ENCODE data around the gene RNF14.

The RNF14 gene

GRCh38 chr5:141994511-141995136 is 25.7 kb downstream of the RNF14 start:
- no peaks in the 10 kb centered on the region for H3K27me3 ChIP-seq (ENCODE audit: control insufficient read depth in 3 of 3, insufficient read depth in 3 of 3, low read depth in 1 of 3, low read length in 3 of 3)
- peaks cover 0 to 71% of the 10 kb centered on the region in 2 donors for H3K36me3 ChIP-seq (replicated peaks in 1 of 2; ENCODE audit: control insufficient read depth in 2 of 2, insufficient read depth in 2 of 2, low read length in 2 of 2)
- H2BK5ac ChIP-seq (ENCODE audit: low read length), result no peak overlapping the region
- no peak overlapping the region for H2AK5ac ChIP-seq (ENCODE audit: low read depth, low read length)
- H3K4me1 ChIP-seq (ENCODE audit: control insufficient read depth in 2 of 2, insufficient read depth in 1 of 2, low read depth in 1 of 2, low read length in 2 of 2), result no peaks in the 10 kb centered on the region
- peaks cover 0 to 2% of the 10 kb centered on the region in 2 donors for H3K9me3 ChIP-seq (replicated peaks in 1 of 2; ENCODE audit: control insufficient read depth in 2 of 2, insufficient read depth in 1 of 2, low read depth in 1 of 2, low read length in 2 of 2)
- H3K4me3 ChIP-seq (ENCODE audit: low read length in 2 of 2), result no peak overlapping the region
- H3K4ac ChIP-seq (ENCODE audit: low read length), result no peak overlapping the region
- no peak overlapping the region for H2BK120ac ChIP-seq (ENCODE audit: low read depth, low read length)
- no peak overlapping the region for H2BK15ac ChIP-seq (ENCODE audit: low read length)
- no peak overlapping the region for H3K14ac ChIP-seq (ENCODE audit: low read length)
- no peak overlapping the region for H3K18ac ChIP-seq (ENCODE audit: low read length)
- H3K23ac ChIP-seq (ENCODE audit: low read depth, low read length, poor library complexity), result no peak overlapping the region
- H2BK12ac ChIP-seq (ENCODE audit: low read length), result no peak overlapping the region
- WGBS, 2 donors (ENCODE audit: extremely low coverage in 2 of 2, insufficient read length in 2 of 2, insufficient replicate concordance in 1 of 2), result no CpG with 5 or more reads among the region's 4 CpGs
- no peak overlapping the region for H3K27ac ChIP-seq (replicated peaks; ENCODE audit: low read length)
- H3K4me2 ChIP-seq (ENCODE audit: insufficient read depth, low read length, poor library complexity, severe bottlenecking), result no peak overlapping the region
- no peak for DNase-seq (ENCODE audit: low spot score)
- no peak overlapping the region for H2AFZ ChIP-seq (ENCODE audit: low read length)
- no peak overlapping the region for H3K9ac ChIP-seq (ENCODE audit: low read depth, low read length, poor library complexity)
- H3K79me1 ChIP-seq (ENCODE audit: low read depth, low read length), result no peaks in the 10 kb centered on the region
- H4K91ac ChIP-seq (ENCODE audit: low read depth, low read length, poor library complexity), result no peak overlapping the region
- no peak overlapping the region for H4K8ac ChIP-seq (ENCODE audit: low read depth, low read length)

- Histone ChIP-seq H3K4me2 (ENCODE audit: insufficient read depth, low read length, poor library complexity, severe bottlenecking) (no peak overlapping the region), H3K4me3 (ENCODE audit: low read length in 2 of 2) (no peak overlapping the region), H3K27ac (replicated peaks; ENCODE audit: low read length) (no peak overlapping the region), H3K9ac (ENCODE audit: low read depth, low read length, poor library complexity) (no peak overlapping the region), H3K4ac (ENCODE audit: low read length) (no peak overlapping the region), H2AFZ (ENCODE audit: low read length) (no peak overlapping the region), H2AK5ac (ENCODE audit: low read depth, low read length) (no peak overlapping the region), H3K9me3 (replicated peaks in 1 of 2; ENCODE audit: control insufficient read depth in 2 of 2, insufficient read depth in 1 of 2, low read depth in 1 of 2, low read length in 2 of 2) (peaks cover 0 to 2% of the 10 kb centered on the region in 2 donors), H2BK5ac (ENCODE audit: low read length) (no peak overlapping the region), H3K36me3 (replicated peaks in 1 of 2; ENCODE audit: control insufficient read depth in 2 of 2, insufficient read depth in 2 of 2, low read length in 2 of 2) (peaks cover 3 to 66% of the 10 kb centered on the region in 2 donors), H4K8ac (ENCODE audit: low read depth, low read length) (no peak overlapping the region), H3K23ac (ENCODE audit: low read depth, low read length, poor library complexity) (no peak overlapping the region), H3K27me3 (ENCODE audit: control insufficient read depth in 3 of 3, insufficient read depth in 3 of 3, low read depth in 1 of 3, low read length in 3 of 3) (no peaks in the 10 kb centered on the region), H3K4me1 (ENCODE audit: control insufficient read depth in 2 of 2, insufficient read depth in 1 of 2, low read depth in 1 of 2, low read length in 2 of 2) (no peaks in the 10 kb centered on the region), H2BK120ac (ENCODE audit: low read depth, low read length) (no peak overlapping the region), H2BK15ac (ENCODE audit: low read length) (no peak overlapping the region), H2BK12ac (ENCODE audit: low read length) (no peak overlapping the region), H3K18ac (ENCODE audit: low read length) (no peak overlapping the region), H4K91ac (ENCODE audit: low read depth, low read length, poor library complexity) (no peak overlapping the region), H3K14ac (ENCODE audit: low read length) (no peak overlapping the region), H3K79me1 (ENCODE audit: low read depth, low read length) (no peaks in the 10 kb centered on the region)
- WGBS, 2 donors (ENCODE audit: extremely low coverage in 2 of 2, insufficient read length in 2 of 2, insufficient replicate concordance in 1 of 2), result no CpG with 5 or more reads among the region's 3 CpGs
- no peak for DNase-seq (ENCODE audit: low spot score)
These were observed 26.8 kb downstream of the RNF14 start for GRCh38 chr5:141995656-141996055.

GRCh38 chr5:141997358-141997960 is 28.6 kb downstream of the RNF14 start:
- H3K23ac ChIP-seq (ENCODE audit: low read depth, low read length, poor library complexity), result no peak overlapping the region
- H2BK5ac ChIP-seq (ENCODE audit: low read length), result no peak overlapping the region
- H2BK15ac ChIP-seq (ENCODE audit: low read length), result no peak overlapping the region
- no peak overlapping the region for H4K8ac ChIP-seq (ENCODE audit: low read depth, low read length)
- WGBS, 2 donors (ENCODE audit: extremely low coverage in 2 of 2, insufficient read length in 2 of 2, insufficient replicate concordance in 1 of 2), result no CpG with 5 or more reads among the region's 6 CpGs
- no peak overlapping the region for H2AK5ac ChIP-seq (ENCODE audit: low read depth, low read length)
- peaks cover 0 to 2% of the 10 kb centered on the region in 2 donors for H3K9me3 ChIP-seq (replicated peaks in 1 of 2; ENCODE audit: control insufficient read depth in 2 of 2, insufficient read depth in 1 of 2, low read depth in 1 of 2, low read length in 2 of 2)
- no peak overlapping the region for H3K27ac ChIP-seq (replicated peaks; ENCODE audit: low read length)
- no peak for DNase-seq (ENCODE audit: low spot score)
- no peak overlapping the region for H3K9ac ChIP-seq (ENCODE audit: low read depth, low read length, poor library complexity)
- peaks cover 12 to 77% of the 10 kb centered on the region in 2 donors for H3K36me3 ChIP-seq (replicated peaks in 1 of 2; ENCODE audit: control insufficient read depth in 2 of 2, insufficient read depth in 2 of 2, low read length in 2 of 2)
- H3K4me3 ChIP-seq (ENCODE audit: low read length in 2 of 2), result no peak overlapping the region
- H3K4ac ChIP-seq (ENCODE audit: low read length), result no peak overlapping the region
- H2BK12ac ChIP-seq (ENCODE audit: low read length), result no peak overlapping the region
- no peak overlapping the region for H3K14ac ChIP-seq (ENCODE audit: low read length)
- H3K27me3 ChIP-seq (ENCODE audit: control insufficient read depth in 3 of 3, insufficient read depth in 3 of 3, low read depth in 1 of 3, low read length in 3 of 3), result no peaks in the 10 kb centered on the region
- no peaks in the 10 kb centered on the region for H3K4me1 ChIP-seq (ENCODE audit: control insufficient read depth in 2 of 2, insufficient read depth in 1 of 2, low read depth in 1 of 2, low read length in 2 of 2)
- no peak overlapping the region for H4K91ac ChIP-seq (ENCODE audit: low read depth, low read length, poor library complexity)
- H2AFZ ChIP-seq (ENCODE audit: low read length), result no peak overlapping the region
- H3K79me1 ChIP-seq (ENCODE audit: low read depth, low read length), result no peaks in the 10 kb centered on the region
- no peak overlapping the region for H3K4me2 ChIP-seq (ENCODE audit: insufficient read depth, low read length, poor library complexity, severe bottlenecking)
- no peak overlapping the region for H2BK120ac ChIP-seq (ENCODE audit: low read depth, low read length)
- H3K18ac ChIP-seq (ENCODE audit: low read length), result no peak overlapping the region

- no peak overlapping the region for H3K4me3 ChIP-seq (ENCODE audit: low read length in 2 of 2)
- H3K27me3 ChIP-seq (ENCODE audit: control insufficient read depth in 3 of 3, insufficient read depth in 3 of 3, low read depth in 1 of 3, low read length in 3 of 3), result no peaks in the 10 kb centered on the region
- no CpG with 5 or more reads among the region's 1 CpG for WGBS, 2 donors (ENCODE audit: extremely low coverage in 2 of 2, insufficient read length in 2 of 2, insufficient replicate concordance in 1 of 2)
- no peak overlapping the region for H3K4ac ChIP-seq (ENCODE audit: low read length)
- H3K9ac ChIP-seq (ENCODE audit: low read depth, low read length, poor library complexity), result no peak overlapping the region
- H2BK120ac ChIP-seq (ENCODE audit: low read depth, low read length), result no peak overlapping the region
- H2AK5ac ChIP-seq (ENCODE audit: low read depth, low read length), result no peak overlapping the region
- H3K14ac ChIP-seq (ENCODE audit: low read length), result no peak overlapping the region
- no peak overlapping the region for H3K4me2 ChIP-seq (ENCODE audit: insufficient read depth, low read length, poor library complexity, severe bottlenecking)
- H3K79me1 ChIP-seq (ENCODE audit: low read depth, low read length), result no peaks in the 10 kb centered on the region
- no peak overlapping the region for H2BK12ac ChIP-seq (ENCODE audit: low read length)
- no peak overlapping the region for H4K91ac ChIP-seq (ENCODE audit: low read depth, low read length, poor library complexity)
- H4K8ac ChIP-seq (ENCODE audit: low read depth, low read length), result no peak overlapping the region
- no peak overlapping the region for H2BK15ac ChIP-seq (ENCODE audit: low read length)
- DNase-seq (ENCODE audit: low spot score), result no peak
- no peak overlapping the region for H3K18ac ChIP-seq (ENCODE audit: low read length)
- no peak overlapping the region for H2AFZ ChIP-seq (ENCODE audit: low read length)
- H2BK5ac ChIP-seq (ENCODE audit: low read length), result no peak overlapping the region
- H3K27ac ChIP-seq (replicated peaks; ENCODE audit: low read length), result no peak overlapping the region
- H3K23ac ChIP-seq (ENCODE audit: low read depth, low read length, poor library complexity), result no peak overlapping the region
- no peaks in the 10 kb centered on the region for H3K4me1 ChIP-seq (ENCODE audit: control insufficient read depth in 2 of 2, insufficient read depth in 1 of 2, low read depth in 1 of 2, low read length in 2 of 2)
- peaks cover 29 to 68% of the 10 kb centered on the region in 2 donors for H3K36me3 ChIP-seq (replicated peaks in 1 of 2; ENCODE audit: control insufficient read depth in 2 of 2, insufficient read depth in 2 of 2, low read length in 2 of 2)
- H3K9me3 ChIP-seq (replicated peaks in 1 of 2; ENCODE audit: control insufficient read depth in 2 of 2, insufficient read depth in 1 of 2, low read depth in 1 of 2, low read length in 2 of 2), result peaks cover 0 to 2% of the 10 kb centered on the region in 2 donors
These were observed 31.3 kb downstream of the RNF14 start for GRCh38 chr5:142000173-142000572.

Measured in neuronal stem cell (in vitro differentiated cells).